GM23248 (cell line): Measurements from ENCODE around the gene ZNF70. TPM values are rescaled to one million over a fixed set of nuclear protein-coding genes. Genes with fewer than 3 reads are reported as not detected.

Experiments
- DNase-seq: peaks from one replicate; pipeline ENCODE4 v3.0.0-alpha.2; 2015
- H2AFZ ChIP-seq: fragments of 200-600 bp; sonication (generic); 2 replicates; pipeline ENCODE4 v1.6.1; 2016; ENCODE audit warnings: antibody characterized with exemption
- H3F3A ChIP-seq: fragments of 200-600 bp; sonication (generic); 2 replicates; pipeline ENCODE4 v1.6.1; 2016; ENCODE audit warnings: mild to moderate bottlenecking, antibody characterized with exemption, mixed run types; ENCODE audit not compliant: insufficient read depth
- H3K27ac ChIP-seq: fragments of 200-600 bp; sonication (generic); 2 replicates; pipeline ENCODE4 v1.5.1; 2016; ENCODE audit warnings: mild to moderate bottlenecking
- H3K27me3 ChIP-seq: fragments of 200-600 bp; sonication (generic); replicated peaks from 2 replicates; pipeline ENCODE4 v1.6.1; 2016; ENCODE audit warnings: mild to moderate bottlenecking; ENCODE audit not compliant: insufficient read depth
- H3K36me3 ChIP-seq: fragments of 200-600 bp; sonication (generic); 2 replicates; pipeline ENCODE4 v1.6.1; 2016; ENCODE audit warnings: low read depth, mild to moderate bottlenecking
- H3K4me1 ChIP-seq: fragments of 200-600 bp; sonication (generic); 2 replicates; pipeline ENCODE4 v1.6.1; 2016; ENCODE audit warnings: mild to moderate bottlenecking; ENCODE audit not compliant: insufficient read depth
- H3K4me2 ChIP-seq: fragments of 200-600 bp; sonication (generic); one replicate; pipeline ENCODE4 v1.6.1; 2016; ENCODE audit warnings: mild to moderate bottlenecking; ENCODE audit not compliant: unreplicated experiment
- H3K4me3 ChIP-seq: fragments of 200-600 bp; sonication (generic); 2 replicates; pipeline ENCODE4 v1.5.1; 2016; ENCODE audit warnings: mild to moderate bottlenecking
- H3K79me2 ChIP-seq: fragments of 200-600 bp; sonication (generic); 2 replicates; pipeline ENCODE4 v1.6.1; 2016; ENCODE audit warnings: mild to moderate bottlenecking; ENCODE audit not compliant: insufficient read depth
- H3K9ac ChIP-seq: fragments of 200-600 bp; sonication (generic); 2 replicates; pipeline ENCODE4 v1.6.1; 2016; ENCODE audit warnings: mild to moderate bottlenecking
- H3K9me2 ChIP-seq: fragments of 200-600 bp; sonication (generic); 2 replicates; pipeline ENCODE4 v1.6.1; 2016; ENCODE audit warnings: mixed run types, mild to moderate bottlenecking, moderate library complexity; ENCODE audit not compliant: insufficient read depth
- H3K9me3 ChIP-seq: fragments of 200-600 bp; sonication (generic); one replicate; pipeline ENCODE4 v1.6.1; 2017; ENCODE audit warnings: low read depth
- H4K20me1 ChIP-seq: fragments of 200-600 bp; sonication (generic); 2 replicates; pipeline ENCODE4 v1.6.0; 2016; ENCODE audit not compliant: insufficient read depth
- EZH2 ChIP-seq: fragments of 200-600 bp; sonication (generic); IDR thresholded peaks from 2 replicates; pipeline ENCODE4 v1.6.1; 2018; ENCODE audit warnings: antibody characterized with exemption, mild to moderate bottlenecking; ENCODE audit not compliant: insufficient read depth, poor library complexity, severe bottlenecking
- EZH2phosphoT487 ChIP-seq: fragments of 200-600 bp; sonication (generic); IDR thresholded peaks from 2 replicates; pipeline ENCODE4 v1.6.1; 2018; ENCODE audit warnings: antibody characterized with exemption, moderate library complexity, mild to moderate bottlenecking, low read depth; ENCODE audit not compliant: insufficient read depth
- WGBS, 2 experiments: methylation state at CpG; one replicate each; pipeline ENCODE4 v1.1.6; 2015 to 2017; ENCODE audit warnings: low lambda C conversion rate in 2 of 2, low coverage in 1 of 2; ENCODE audit errors: missing lambda C conversion rate in 2 of 2; 5-methylcytosine and 5-hydroxymethylcytosine counted together
- in situ Hi-C: fragments of 300-500 bp; cut with MboI; formaldehyde crosslinking; loops from 2 replicates; pipeline ENCODE4 v1.15.0; 2020
- polyA plus RNA-seq: library from polyadenylated mRNA; unstranded; fragments of >200 nt; fragmentation: Nextera tagmentation; extraction: Ambion mirVana; gene quantifications from 2 replicates; pipeline ENCODE4 v1.2.1, GENCODE V29; 2016
- total RNA-seq: library from RNA; depleted of rRNA; stranded (reverse); fragments of >200 nt; shearing (Covaris generic); gene quantifications from 2 replicates; pipeline ENCODE4 v1.2.3, GENCODE V29; 2014

The ZNF70 gene
- total and polyA plus RNA-seq, 2 experiments from 2014 or later: 1.0 to 2.5 TPM

DNA sequence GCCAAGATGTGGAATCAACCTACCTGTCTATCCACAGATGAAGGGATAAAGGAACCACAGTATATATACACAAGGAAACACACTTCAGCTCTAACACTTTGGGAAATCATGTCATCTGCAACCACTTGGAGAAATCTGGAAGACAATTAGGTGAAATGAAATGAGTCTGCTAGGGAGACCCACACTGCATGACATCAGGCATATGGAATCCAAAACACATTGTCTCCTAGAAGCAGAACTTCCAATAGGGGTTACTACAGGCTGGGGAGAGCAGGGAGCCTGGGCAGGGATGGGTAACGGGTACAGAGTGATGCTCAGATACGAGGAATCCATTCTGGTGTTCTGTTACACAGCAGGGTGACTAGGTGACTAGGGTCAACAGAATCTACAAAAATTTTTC is 41.8 kb downstream of the ZNF70 start:
- H3K9me3 ChIP-seq: no peaks in the 10 kb centered on the region
- DNase-seq: peak; percentile 63
- no peak overlapping the region for H3K9ac ChIP-seq
- H3F3A ChIP-seq: peaks cover 8% of the 10 kb centered on the region; the same call in 1 of the 2 replicates
- no peak for TF ChIP-seq EZH2
- H3K9me2 ChIP-seq: no peaks in the 10 kb centered on the region
- H2AFZ ChIP-seq: no peak overlapping the region
- in situ Hi-C loops: no loop called here
- 36 to 47% methylated on average over 2 of the region's 2 CpGs for whole genome bisulfite sequencing, 2 experiments
- no peaks in the 10 kb centered on the region for H3K27me3 ChIP-seq
- H3K4me2 ChIP-seq: no peak overlapping the region
- no peaks in the 10 kb centered on the region for H3K79me2 ChIP-seq
- no peak overlapping the region for H3K4me3 ChIP-seq
- no peak overlapping the region for H3K27ac ChIP-seq
- H3K36me3 ChIP-seq: peaks cover 11% of the 10 kb centered on the region; the same call in 1 of the 2 replicates
- H3K4me1 ChIP-seq: peaks cover 8% of the 10 kb centered on the region; the same call in 1 of the 2 replicates
- no peaks in the 10 kb centered on the region; the same call in 1 of the 2 replicates for H4K20me1 ChIP-seq

DNA sequence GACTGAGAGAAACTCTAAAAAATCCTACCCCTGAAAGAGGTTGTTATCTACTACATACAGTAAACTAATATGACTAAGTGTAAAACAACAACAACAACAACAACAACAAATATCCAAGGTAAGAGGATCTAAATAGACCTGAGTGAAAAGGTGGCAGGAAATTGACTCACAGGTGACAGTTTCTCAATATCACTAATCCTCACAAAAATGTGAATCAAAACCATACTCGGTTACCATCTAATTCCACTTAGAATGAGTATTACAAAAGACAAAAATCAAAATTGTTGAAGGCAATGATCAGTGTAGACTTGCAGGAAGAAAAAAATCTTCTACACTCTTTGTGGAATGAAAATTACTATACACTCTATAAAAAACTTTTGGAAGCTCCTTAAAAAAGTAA is 42.6 kb downstream of the ZNF70 start:
- DNase-seq: no peak
- Histone ChIP-seq H3K4me3 (no peak overlapping the region), H2AFZ (no peak overlapping the region), H3K36me3 (peaks cover 11% of the 10 kb centered on the region; the same call in 1 of the 2 replicates), H3K9ac (no peak overlapping the region), H3F3A (peaks cover 8% of the 10 kb centered on the region; the same call in 1 of the 2 replicates), H3K4me2 (no peak overlapping the region), H3K4me1 (peaks cover 8% of the 10 kb centered on the region; the same call in 1 of the 2 replicates), H4K20me1 (no peaks in the 10 kb centered on the region; the same call in 1 of the 2 replicates), H3K27ac (no peak overlapping the region), H3K9me2 (no peaks in the 10 kb centered on the region), H3K79me2 (peaks cover 2% of the 10 kb centered on the region; the same call in 1 of the 2 replicates), H3K9me3 (no peaks in the 10 kb centered on the region), H3K27me3 (no peaks in the 10 kb centered on the region)
- TF ChIP-seq EZH2phosphoT487: no peak
- no peak for TF ChIP-seq EZH2
- 91 to 97% methylated on average over 1 of the region's 1 CpG for WGBS, 2 experiments
- in situ Hi-C loops: no loop called here

DNA sequence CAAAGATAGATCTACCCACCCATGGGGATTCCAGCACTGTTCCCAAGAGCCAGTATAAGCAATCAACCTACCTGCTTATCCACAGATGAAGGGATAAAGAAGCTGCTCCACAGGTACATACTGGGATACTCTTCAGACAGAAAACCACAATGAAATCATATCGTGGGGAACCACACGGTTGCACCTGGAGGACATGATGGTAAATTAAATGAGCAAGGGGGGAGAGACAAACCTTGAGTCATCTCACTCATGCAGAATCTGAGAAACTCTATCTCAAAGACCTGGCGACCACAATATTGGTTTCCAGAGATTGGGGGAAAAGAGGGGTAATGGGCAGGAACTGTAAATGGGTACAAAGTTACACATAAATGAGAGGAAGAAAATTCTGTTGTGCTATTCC is 45.6 kb downstream of the ZNF70 start:
- peaks cover 11% of the 10 kb centered on the region; the same call in 1 of the 2 replicates for H3K36me3 ChIP-seq

DNA sequence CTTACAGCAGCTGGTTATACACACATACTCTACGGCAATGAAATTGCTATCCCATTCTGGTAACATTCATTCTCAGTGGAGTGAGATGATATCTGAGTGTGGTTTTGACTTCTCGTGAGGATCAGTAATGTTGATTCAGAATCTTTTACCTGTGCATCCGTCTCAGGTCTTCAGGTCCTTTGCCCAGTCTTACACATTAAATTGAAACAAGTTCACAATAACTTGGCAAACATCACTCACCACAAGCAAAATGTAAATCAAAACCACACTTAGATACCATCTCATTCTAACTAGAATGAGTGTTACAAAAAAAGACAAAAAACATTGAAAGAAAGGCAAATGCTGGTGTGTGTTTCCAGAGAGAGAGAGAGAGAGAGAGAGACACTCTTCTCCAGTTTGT is 46.1 kb downstream of the ZNF70 start:
- DNase-seq: no peak
- Histone ChIP-seq H3K27ac (no peak overlapping the region), H3K4me1 (peaks cover 8% of the 10 kb centered on the region; the same call in 1 of the 2 replicates), H3K9ac (no peak overlapping the region), H3K27me3 (no peaks in the 10 kb centered on the region), H3F3A (peaks cover 7% of the 10 kb centered on the region; the same call in 1 of the 2 replicates), H2AFZ (no peak overlapping the region), H3K36me3 (peaks cover 13% of the 10 kb centered on the region; the same call in 1 of the 2 replicates), H3K4me2 (no peak overlapping the region), H3K9me2 (no peaks in the 10 kb centered on the region), H3K9me3 (no peaks in the 10 kb centered on the region), H4K20me1 (no peaks in the 10 kb centered on the region; the same call in 1 of the 2 replicates), H3K4me3 (no peak overlapping the region), H3K79me2 (peaks cover 26% of the 10 kb centered on the region; the same call in 1 of the 2 replicates)
- no peak for TF ChIP-seq EZH2phosphoT487
- 96 to 97% methylated on average over 3 of the region's 3 CpGs for WGBS, 2 experiments
- in situ Hi-C loops: no loop called here

More for the DNA sequence above, 45.6 kb downstream of the ZNF70 start:
- H3K79me2 ChIP-seq: peaks cover 25% of the 10 kb centered on the region; the same call in 1 of the 2 replicates
- H3K4me3 ChIP-seq: no peak overlapping the region
- DNase-seq: no peak
- H3K9ac ChIP-seq: no peak overlapping the region
- TF ChIP-seq EZH2phosphoT487 (no peak), EZH2 (no peak)
- H3K9me3 ChIP-seq: no peaks in the 10 kb centered on the region
- WGBS, 2 experiments: 85 to 87% methylated on average over 3 of the region's 3 CpGs
- H3K27me3 ChIP-seq: no peaks in the 10 kb centered on the region
- H2AFZ ChIP-seq: no peak overlapping the region
- no peak overlapping the region for H3K4me2 ChIP-seq
- H3K9me2 ChIP-seq: no peaks in the 10 kb centered on the region
- in situ Hi-C loops: no loop called here
- peaks cover 8% of the 10 kb centered on the region; the same call in 1 of the 2 replicates for H3F3A ChIP-seq
- no peak overlapping the region for H3K27ac ChIP-seq
- H4K20me1 ChIP-seq: no peaks in the 10 kb centered on the region; the same call in 1 of the 2 replicates
- H3K4me1 ChIP-seq: peaks cover 8% of the 10 kb centered on the region; the same call in 1 of the 2 replicates
